Activated CD4-positive, alpha-beta T cell treated with anti-CD3 and anti-CD28 coated beads, Interleukin-2, amount 50 U/mL, for 16 hours (primary cell): ENCODE results near the gene TMEM134.
"Not testable (repeated sequence)": the region's sequence is repeated elsewhere in the genome, so short reads cannot be mapped to it uniquely, and the experiment has no call there.

Experiments
- DNase-seq: peaks from one replicate; pipeline ENCODE4 v3.0.0-alpha.2; 2020

The TMEM134 gene

DNA sequence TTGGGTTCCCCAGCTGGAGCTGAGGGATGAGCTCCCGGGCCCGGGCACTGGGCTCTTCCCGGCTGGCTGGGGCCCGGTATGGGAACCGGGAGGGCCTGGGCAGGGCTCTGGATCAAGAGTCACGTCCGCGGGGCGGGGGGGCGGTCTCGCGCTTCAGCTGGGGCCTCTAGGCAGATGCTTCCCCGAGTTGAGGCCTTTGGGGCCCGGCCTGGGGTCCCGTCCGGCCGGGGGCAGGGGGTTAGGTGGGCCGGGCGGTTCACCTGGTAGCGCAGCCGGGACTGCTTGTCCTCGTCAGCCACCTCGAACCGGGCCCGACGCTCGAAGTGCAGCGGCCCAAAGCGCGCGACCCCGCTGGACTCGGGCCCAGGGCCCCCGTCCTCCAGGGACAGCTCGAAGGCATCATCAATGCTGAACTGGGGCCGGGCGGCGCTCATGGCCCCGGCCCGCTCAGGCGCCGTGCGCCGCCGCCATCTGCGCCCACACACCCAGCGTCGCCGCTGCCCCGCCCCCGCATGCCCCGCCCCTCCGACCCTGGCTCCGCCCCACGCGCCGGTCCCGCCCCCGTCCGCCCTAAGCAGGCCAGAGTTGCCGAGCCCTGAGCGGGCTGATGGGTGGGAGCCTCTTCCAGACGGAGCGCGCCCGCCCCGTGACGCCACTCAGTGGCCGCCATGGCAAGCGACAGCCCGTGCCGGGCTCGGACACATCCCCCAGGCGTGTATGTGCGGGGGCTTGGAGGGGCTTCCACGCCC is at the start of gene TMEM134:
TSS of gene TMEM134 (minus strand) at position 493 of the 749 bp plus-strand sequence. CDS start at position 434, 59 bp downstream.
- DNase-seq = peak; percentile 95

- DNase-seq = no peak
Observed at GRCh38 chr11:67517784-67518552, 48.9 kb upstream of the TMEM134 start.

DNA sequence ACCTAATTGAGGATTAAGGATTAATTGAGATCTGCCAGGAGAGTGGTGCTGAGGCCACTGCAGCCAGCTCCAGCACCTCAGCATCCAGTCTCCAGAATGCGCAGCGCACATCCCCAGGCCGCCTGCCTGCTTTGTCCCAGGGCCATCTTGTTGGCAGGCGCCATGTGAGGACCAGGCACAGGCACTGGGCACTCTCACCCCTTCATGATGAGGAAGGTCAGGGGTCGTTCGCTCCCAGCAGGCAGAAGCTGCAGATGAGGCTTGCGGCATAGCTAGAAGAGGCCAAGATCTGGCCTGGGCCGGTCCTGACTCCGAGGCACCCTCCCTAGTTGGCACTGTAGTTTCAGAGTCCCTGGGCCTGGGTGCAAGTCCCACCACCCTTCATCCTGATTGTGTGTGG is 47.8 kb upstream of the TMEM134 start:
- DNase-seq = no peak

- no peak for DNase-seq
Observed at GRCh38 chr11:67514116-67514515, 45.1 kb upstream of the TMEM134 start.

GRCh38 chr11:67511558-67511957 is 42.5 kb upstream of the TMEM134 start:
- DNase-seq = not testable (repeated sequence)

DNA sequence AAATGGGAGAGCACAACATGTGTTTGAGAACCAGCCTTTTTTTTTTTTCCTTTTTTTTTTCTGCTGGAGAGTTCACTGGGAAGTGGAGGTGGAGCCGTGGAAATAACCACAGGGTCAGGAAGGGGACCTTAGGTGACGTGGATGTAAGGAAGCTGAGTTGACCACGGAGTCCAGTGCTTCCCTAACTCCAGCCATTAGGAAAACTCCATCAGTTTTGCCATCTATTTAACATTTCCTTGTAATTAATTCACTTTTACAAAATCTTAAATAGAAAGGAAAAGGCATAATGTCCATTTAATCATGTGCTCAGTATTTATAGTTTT is 40.9 kb upstream of the TMEM134 start:
- no peak for DNase-seq

DNA sequence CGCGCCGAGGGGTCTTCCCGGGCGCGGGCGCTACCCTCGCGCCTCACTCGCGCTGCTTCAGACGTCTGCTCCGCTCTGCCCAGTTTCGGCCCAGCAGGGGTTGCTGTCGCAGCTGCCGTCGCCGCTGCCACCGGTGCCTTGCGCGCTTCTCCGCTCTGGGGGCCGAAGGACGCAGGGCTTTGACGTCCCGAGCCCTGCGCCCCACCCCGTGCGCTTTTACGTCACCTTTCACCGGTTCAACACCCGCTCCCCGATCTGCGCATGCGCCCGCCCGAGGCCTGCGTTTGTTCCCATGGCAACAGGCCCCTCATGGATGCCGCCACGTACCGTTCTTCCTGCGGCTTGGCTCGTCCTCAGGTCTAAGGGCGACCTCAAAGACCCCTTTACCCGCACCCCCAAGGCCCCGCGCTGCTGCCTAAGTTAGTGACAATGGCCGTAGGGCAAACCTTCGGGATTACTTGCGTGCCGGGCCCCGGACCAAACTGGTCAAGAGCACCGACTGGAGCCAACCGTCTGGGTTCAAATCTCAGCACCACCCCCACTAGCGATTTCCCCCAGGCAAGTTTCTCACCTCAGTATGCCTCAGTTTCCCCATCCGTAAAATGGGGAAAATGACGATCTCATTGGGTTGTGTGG is 39.6 kb upstream of the TMEM134 start:
- peak; percentile 98 for DNase-seq

DNA sequence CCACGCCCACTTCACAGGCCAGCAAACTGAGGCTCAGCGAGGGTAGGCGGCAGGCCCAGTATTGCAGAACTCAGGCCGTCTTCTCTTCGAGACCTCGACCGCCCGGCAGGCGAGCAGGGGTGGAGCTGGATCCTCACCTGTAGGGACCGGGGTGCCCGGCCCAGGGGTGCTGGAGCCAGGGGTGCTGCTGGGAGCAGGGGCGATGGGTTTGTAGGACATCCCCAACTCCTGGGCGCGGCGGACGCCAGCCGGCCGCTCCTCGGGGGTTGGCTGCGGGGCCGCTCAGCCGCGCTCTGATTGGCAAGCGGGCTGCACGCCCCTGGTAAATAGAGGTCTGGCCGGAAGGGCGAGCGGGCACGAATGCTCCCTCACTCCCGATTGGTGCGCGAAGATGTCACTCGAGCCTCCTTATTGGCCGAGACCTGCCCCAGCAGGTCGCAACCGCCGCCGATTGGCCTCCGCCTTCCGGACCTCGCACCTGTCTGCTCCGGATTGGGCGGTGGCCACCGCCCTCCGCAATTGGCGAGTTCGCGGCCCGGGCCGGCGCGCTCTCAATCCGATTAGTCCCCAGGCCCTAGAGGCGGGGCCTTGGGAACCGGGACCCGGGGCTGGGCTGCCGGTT is 38.9 kb upstream of the TMEM134 start, which contains the start of gene CDK2AP2:
TSS of gene CDK2AP2 (minus strand) at position 299 of the 622 bp plus-strand sequence. CDS start at position 219, 80 bp downstream.
- peak; percentile 100 for DNase-seq

- DNase-seq = no peak
Observed at GRCh38 chr11:67507242-67507863, 38.3 kb upstream of the TMEM134 start.

GRCh38 chr11:67506426-67507051 is 37.5 kb upstream of the TMEM134 start:
- no peak for DNase-seq

- peak; percentile 95 for DNase-seq
Observed at GRCh38 chr11:67505605-67506396, 36.8 kb upstream of the TMEM134 start.

DNA sequence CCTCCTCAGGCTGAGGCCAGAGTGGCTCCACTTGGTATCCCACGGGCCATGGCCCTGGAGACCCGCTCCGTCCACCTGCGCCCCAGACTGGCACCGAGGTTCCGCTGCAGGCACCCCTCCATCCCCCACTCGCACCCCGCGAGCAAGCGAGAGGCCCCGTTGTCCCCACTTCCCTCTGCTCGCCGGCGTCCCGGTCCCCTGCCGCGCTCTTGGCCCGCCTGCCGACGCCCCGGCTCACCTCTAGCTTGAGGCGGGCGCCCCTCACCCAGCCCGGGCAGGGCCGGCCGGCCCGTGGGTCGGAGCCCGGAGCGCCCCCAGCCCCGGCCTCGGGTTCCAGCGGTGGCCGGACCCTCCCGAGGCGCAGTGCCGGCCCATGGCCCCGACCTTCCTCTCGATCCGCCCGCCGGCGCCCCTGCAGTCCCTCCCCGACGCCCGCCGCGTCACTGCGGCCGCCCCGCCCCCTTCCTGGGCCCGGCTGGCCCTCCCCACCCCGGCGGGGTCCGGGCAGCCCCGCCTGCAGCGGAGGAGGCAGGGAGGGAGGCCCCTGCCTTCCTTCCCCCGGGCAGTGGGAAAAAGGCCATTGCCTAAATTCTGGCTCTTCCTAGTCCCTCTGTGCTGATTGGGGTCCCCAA is 36.0 kb upstream of the TMEM134 start, which contains the start of gene PITPNM1:
TSS of gene PITPNM1 (minus strand) at position 414 of the 632 bp plus-strand sequence. CDS start 1,183 bp downstream, outside the sequence.
- DNase-seq = peak; percentile 81

DNA sequence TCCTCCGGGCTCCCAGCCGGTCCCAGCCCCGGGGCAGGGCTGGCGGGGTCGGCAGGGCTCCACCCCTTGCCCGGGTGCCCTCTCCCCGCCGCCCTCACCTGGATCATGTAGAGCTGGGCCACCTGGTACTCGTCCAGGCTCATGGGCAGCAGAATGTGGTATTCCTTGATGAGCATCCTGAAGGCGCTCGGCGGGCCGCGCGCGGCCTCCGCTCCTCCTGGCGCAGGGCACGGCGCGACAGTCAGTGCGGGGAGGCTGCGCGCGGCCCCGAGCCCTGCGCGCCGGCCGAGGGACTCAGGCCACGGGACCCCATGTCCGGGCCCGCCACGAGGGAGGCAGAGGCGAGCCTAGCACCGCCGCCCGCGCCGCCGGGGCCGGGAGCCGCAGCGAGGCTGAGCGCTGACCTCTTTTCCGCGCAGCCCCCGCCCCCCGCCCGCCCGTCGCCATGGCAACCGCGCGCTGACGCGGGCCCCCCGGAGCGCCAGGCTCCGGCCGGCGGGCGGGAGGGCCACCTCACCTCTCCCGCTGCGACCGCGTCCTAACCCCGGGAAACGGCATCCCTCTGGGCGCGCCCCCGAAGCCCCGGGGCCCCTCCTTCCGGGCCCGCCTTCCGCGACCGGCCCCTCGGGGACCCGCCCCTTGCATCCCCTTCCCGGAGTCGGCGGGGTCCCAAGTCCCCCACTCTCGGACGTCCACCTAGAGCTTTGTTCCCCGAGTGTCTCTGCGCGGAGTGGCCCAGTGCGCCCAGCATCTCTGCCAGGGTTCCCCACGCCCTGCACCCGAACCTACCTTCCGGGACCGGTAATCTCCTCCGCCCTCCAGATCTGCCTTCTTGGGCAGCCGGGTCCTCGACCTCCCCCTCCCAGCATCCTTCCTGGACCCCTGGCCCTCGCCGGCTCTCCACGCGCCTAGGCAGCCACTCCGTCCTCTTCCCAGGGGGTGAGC is 35.2 kb upstream of the TMEM134 start:
- no peak for DNase-seq

DNA sequence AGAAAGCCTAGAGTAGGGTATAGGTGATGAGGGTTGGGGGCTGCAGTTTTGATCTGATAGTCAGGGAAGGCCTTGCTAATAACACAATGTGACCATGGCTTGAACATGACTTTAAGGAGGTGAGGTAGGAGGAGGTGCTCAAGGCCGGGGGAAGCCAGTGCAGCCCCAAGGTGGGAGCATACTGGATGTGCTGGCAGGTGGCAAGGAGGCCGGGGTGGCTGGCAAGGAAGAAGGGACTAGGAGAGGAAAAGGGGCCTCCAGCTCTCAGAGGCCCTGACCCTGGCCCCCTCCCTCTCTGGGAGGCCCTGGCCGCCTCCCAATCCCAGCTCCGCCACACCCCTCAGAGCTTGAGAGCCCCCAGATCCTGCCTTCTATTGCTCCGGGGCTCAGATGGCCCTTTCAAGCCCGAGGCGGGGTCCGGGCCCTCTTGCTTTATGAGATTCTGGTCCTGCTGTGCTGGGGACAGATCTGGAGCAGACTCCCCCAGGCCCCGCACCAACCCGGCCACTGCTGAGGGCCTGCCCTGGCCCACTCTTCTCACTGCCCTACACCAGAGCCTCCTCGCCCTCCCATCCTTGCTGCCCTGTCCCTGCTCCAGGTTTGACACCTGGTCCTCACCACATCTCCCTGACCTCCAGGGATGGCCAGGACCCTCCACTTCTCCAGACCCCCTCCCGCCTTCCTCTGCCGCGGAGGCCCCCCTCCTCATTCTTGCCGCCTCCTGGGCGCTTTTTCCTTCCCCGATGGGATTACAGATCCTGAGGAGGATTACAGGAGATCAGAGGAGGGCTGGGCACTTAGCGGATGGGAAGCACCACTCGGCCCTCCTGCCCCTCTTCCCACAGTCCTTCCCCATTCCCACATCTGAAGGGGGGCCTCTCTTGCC is 34.3 kb upstream of the TMEM134 start:
- no peak for DNase-seq

GRCh38 chr11:67502328-67502979 is 33.4 kb upstream of the TMEM134 start:
- DNase-seq = no peak

DNA sequence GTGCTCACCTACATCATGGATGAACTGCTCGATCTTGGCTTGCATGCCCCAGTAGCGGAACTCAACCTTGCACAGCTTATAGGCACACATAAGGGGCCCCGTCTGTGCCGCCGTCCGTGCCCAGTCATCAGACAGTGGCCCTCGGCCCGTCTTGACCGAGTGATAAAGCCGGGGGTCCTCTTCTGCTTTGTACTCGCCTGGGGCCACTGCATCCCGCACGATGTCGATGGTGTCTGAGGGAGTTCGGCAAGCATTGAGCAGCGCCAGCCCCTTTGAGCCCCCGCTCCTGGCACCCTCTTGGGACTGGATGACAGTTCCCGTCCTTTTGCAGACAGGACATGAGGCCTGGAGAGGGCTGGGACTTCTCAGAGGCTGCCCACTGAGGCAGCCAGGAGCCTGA is 32.8 kb upstream of the TMEM134 start:
- DNase-seq = no peak

GRCh38 chr11:67500831-67501715 is 32.0 kb upstream of the TMEM134 start:
- DNase-seq = no peak
